MM.1S (cell line): ENCODE results near the gene FA2H.
"Not testable (repeated sequence)": the region's sequence is repeated elsewhere in the genome, so short reads cannot be mapped to it uniquely, and the experiment has no call there.

Source experiments
- DNase-seq: peaks from one replicate; pipeline ENCODE4 v3.0.0-alpha.2; 2015
- H2AFZ ChIP-seq: fragments of 300-600 bp; sonication (generic); 2 replicates; pipeline ENCODE4 v1.6.0; 2016; ENCODE audit warnings: antibody characterized with exemption, low read length
- H3F3A ChIP-seq: fragments of 300-600 bp; sonication (generic); 2 replicates; pipeline ENCODE4 v1.6.1; 2016; ENCODE audit warnings: mild to moderate bottlenecking, antibody characterized with exemption, low read length, moderate library complexity, mixed read lengths; ENCODE audit not compliant: insufficient read depth
- H3K27ac ChIP-seq: fragments of 300-600 bp; sonication (generic); 2 replicates; pipeline ENCODE4 v1.5.1; 2016; ENCODE audit warnings: mild to moderate bottlenecking, low read length
- H3K27me3 ChIP-seq: fragments of 300-600 bp; sonication (generic); replicated peaks from 2 replicates; pipeline ENCODE4 v1.6.0; 2016; ENCODE audit warnings: low read length; ENCODE audit not compliant: insufficient read depth
- H3K36me3 ChIP-seq: fragments of 300-600 bp; sonication (generic); replicated peaks from 2 replicates; pipeline ENCODE4 v1.6.1; 2016; ENCODE audit warnings: mild to moderate bottlenecking, low read length, mixed read lengths; ENCODE audit not compliant: insufficient read depth
- H3K4me1 ChIP-seq: fragments of 300-600 bp; sonication (generic); 2 replicates; pipeline ENCODE4 v1.6.1; 2016; ENCODE audit warnings: low read length, mixed read lengths
- H3K4me2 ChIP-seq: fragments of 300-600 bp; sonication (generic); 2 replicates; pipeline ENCODE4 v1.6.0; 2016; ENCODE audit warnings: low read depth, low read length
- H3K4me3 ChIP-seq: fragments of 300-600 bp; sonication (generic); 2 replicates; pipeline ENCODE4 v1.5.1; 2016; ENCODE audit warnings: low read length, mixed read lengths
- H3K79me2 ChIP-seq: fragments of 300-600 bp; sonication (generic); 2 replicates; pipeline ENCODE4 v1.6.1; 2016; ENCODE audit warnings: mixed run types, low read length, mixed read lengths
- H3K9ac ChIP-seq: fragments of 300-600 bp; sonication (generic); 2 replicates; pipeline ENCODE4 v1.6.1; 2016; ENCODE audit warnings: low read length, mixed read lengths
- H3K9me2 ChIP-seq: fragments of 300-600 bp; sonication (generic); replicated peaks from 2 replicates; pipeline ENCODE4 v1.6.1; 2016; ENCODE audit warnings: mild to moderate bottlenecking, low read length, mixed read lengths; ENCODE audit not compliant: insufficient read depth
- H3K9me3 ChIP-seq: fragments of 300-600 bp; sonication (generic); replicated peaks from 2 replicates; pipeline ENCODE4 v1.6.1; 2016; ENCODE audit warnings: mild to moderate bottlenecking, low read length, mixed read lengths; ENCODE audit not compliant: insufficient read depth
- H4K20me1 ChIP-seq: fragments of 300-600 bp; sonication (generic); 2 replicates; pipeline ENCODE4 v1.6.1; 2016; ENCODE audit warnings: mild to moderate bottlenecking, low read length, moderate library complexity, mixed read lengths; ENCODE audit not compliant: insufficient read depth
- EZH2 ChIP-seq: fragments of 300-600 bp; sonication (generic); optimal IDR thresholded peaks from 2 replicates; pipeline ENCODE3; 2017; ENCODE audit warnings: low read depth, mild to moderate bottlenecking, antibody characterized with exemption, low read length, mixed read lengths
- EZH2phosphoT487 ChIP-seq: fragments of 300-600 bp; sonication (generic); IDR thresholded peaks from 2 replicates; pipeline ENCODE4 v1.6.1; 2018; ENCODE audit warnings: antibody characterized with exemption, low read length
- TF ChIP-seq, protein P1 (sequence below): fragments of 300-600 bp; sonication (generic); IDR thresholded peaks from 2 replicates; pipeline ENCODE4 v1.5.1; 2016; ENCODE audit warnings: antibody characterized with exemption, low read length, mixed read lengths

Gene FA2H

GRCh38 chr16:74679983-74680382, 94.6 kb downstream of the FA2H start:
- H3K4me2 ChIP-seq: no peak overlapping the region

GRCh38 chr16:74677868-74678267, 96.8 kb downstream of the FA2H start:
- no peaks in the 10 kb centered on the region for H3K9me2 ChIP-seq
- no peaks in the 10 kb centered on the region for H3K9me3 ChIP-seq
- TF ChIP-seq EZH2phosphoT487 (no peak), EZH2 (no peak)
- TF ChIP-seq, protein P1, sequence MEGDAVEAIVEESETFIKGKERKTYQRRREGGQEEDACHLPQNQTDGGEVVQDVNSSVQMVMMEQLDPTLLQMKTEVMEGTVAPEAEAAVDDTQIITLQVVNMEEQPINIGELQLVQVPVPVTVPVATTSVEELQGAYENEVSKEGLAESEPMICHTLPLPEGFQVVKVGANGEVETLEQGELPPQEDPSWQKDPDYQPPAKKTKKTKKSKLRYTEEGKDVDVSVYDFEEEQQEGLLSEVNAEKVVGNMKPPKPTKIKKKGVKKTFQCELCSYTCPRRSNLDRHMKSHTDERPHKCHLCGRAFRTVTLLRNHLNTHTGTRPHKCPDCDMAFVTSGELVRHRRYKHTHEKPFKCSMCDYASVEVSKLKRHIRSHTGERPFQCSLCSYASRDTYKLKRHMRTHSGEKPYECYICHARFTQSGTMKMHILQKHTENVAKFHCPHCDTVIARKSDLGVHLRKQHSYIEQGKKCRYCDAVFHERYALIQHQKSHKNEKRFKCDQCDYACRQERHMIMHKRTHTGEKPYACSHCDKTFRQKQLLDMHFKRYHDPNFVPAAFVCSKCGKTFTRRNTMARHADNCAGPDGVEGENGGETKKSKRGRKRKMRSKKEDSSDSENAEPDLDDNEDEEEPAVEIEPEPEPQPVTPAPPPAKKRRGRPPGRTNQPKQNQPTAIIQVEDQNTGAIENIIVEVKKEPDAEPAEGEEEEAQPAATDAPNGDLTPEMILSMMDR: no peak
- no peak for DNase-seq
- no peaks in the 10 kb centered on the region for H3F3A ChIP-seq
- H3K4me2 ChIP-seq: no peak overlapping the region
- no peak overlapping the region for H3K27ac ChIP-seq
- H3K27me3 ChIP-seq: no peaks in the 10 kb centered on the region
- no peaks in the 10 kb centered on the region for H3K4me1 ChIP-seq
- no peaks in the 10 kb centered on the region for H3K79me2 ChIP-seq
- H3K36me3 ChIP-seq: no peaks in the 10 kb centered on the region
- no peak overlapping the region for H2AFZ ChIP-seq
- no peaks in the 10 kb centered on the region for H4K20me1 ChIP-seq
- H3K9ac ChIP-seq: no peak overlapping the region
- no peak overlapping the region for H3K4me3 ChIP-seq

More at GRCh38 chr16:74679983-74680382, 94.6 kb downstream of the FA2H start:
- Histone ChIP-seq H3K9me2 (no peaks in the 10 kb centered on the region), H3K4me3 (no peak overlapping the region), H3K36me3 (no peaks in the 10 kb centered on the region), H3K27ac (no peak overlapping the region), H3K79me2 (no peaks in the 10 kb centered on the region), H3K9ac (no peak overlapping the region), H4K20me1 (no peaks in the 10 kb centered on the region), H3K4me1 (no peaks in the 10 kb centered on the region), H3F3A (no peaks in the 10 kb centered on the region), H3K9me3 (no peaks in the 10 kb centered on the region), H3K27me3 (no peaks in the 10 kb centered on the region), H2AFZ (no peak overlapping the region)
- no peak for DNase-seq
- TF ChIP-seq, protein P1: no peak
- TF ChIP-seq EZH2: no peak
- TF ChIP-seq EZH2phosphoT487: no peak

DNA sequence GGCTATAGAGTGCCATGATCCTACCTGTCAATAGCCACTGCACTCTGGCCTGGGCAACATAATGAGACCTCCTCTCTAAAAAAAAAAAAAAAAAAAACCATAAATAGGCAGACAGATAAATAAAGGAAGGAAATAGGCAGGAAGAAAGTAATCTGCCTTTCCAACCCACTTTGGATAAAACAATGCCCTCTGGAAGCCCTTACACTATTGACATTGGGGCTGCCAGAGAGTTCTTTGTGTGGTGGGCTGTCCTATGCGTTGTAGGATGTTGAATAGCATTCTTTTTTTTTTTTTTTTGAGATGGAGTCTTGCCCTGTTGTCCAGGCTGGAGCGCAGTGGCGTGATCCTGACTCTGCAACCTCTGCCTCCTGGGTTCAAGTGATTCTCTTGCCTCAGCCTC, 100.7 kb downstream of the FA2H start:
- Histone ChIP-seq H3F3A (no peaks in the 10 kb centered on the region), H3K27ac (no peak overlapping the region), H3K36me3 (no peaks in the 10 kb centered on the region), H3K4me1 (no peaks in the 10 kb centered on the region), H4K20me1 (no peaks in the 10 kb centered on the region), H3K9me3 (no peaks in the 10 kb centered on the region), H3K9me2 (no peaks in the 10 kb centered on the region), H3K27me3 (no peaks in the 10 kb centered on the region), H2AFZ (no peak overlapping the region), H3K9ac (no peak overlapping the region), H3K4me3 (no peak overlapping the region), H3K79me2 (no peaks in the 10 kb centered on the region), H3K4me2 (no peak overlapping the region)
- TF ChIP-seq, protein P1: no peak
- TF ChIP-seq EZH2 (no peak), EZH2phosphoT487 (no peak)
- no peak for DNase-seq

DNA sequence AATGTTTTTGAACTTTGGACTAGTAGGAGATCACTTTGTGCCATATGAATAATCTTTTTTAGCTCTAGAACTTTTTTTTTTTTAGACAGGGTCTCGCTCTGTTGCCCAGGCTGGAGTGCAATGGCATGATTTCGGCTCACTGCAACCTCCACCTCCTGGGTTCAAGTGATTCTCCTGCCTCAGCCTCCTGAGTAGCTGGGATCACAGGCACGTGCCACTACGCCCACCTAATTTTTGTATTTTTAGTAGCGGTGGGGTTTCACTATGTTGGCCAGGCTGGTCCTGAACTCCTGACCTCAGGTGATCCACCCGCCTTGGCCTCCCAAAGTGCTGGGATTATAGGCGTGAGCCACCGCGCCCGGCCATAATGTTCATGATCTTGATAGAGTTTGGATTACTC, 105.7 kb downstream of the FA2H start:
- H3K4me1 ChIP-seq, H3K9me2 ChIP-seq, H3K27ac ChIP-seq, DNase-seq, H3K9ac ChIP-seq, H3K36me3 ChIP-seq, H3K4me3 ChIP-seq, H3K27me3 ChIP-seq, H2AFZ ChIP-seq, H4K20me1 ChIP-seq, H3K4me2 ChIP-seq, H3F3A ChIP-seq, H3K9me3 ChIP-seq: not testable (repeated sequence)
- peaks cover 28% of the 10 kb centered on the region for H3K79me2 ChIP-seq
